ENCODE data around the gene SLC28A3.

Gene SLC28A3

DNA sequence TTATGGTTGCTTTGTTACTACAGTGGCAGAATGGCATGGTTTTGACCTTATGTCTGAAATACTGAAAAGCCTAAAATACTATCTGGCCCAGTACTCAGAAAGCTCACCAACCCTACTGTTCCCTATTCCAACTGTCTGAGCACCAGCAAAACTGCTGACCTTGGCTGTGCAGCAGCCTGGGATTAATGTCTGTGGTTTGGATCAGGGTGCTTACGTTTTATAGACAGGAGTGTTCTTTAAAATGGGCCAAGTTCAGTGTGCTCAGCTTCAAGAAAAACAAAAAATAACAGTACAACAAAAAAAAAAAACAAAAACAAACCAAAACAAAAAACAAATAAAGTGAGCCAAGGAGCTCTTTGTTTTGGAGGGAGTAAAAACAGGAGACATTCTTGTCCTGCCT is 36.4 kb downstream of the SLC28A3 start:
- TF ChIP-seq FOXP2 (optimal IDR thresholded peaks at IDR 0.05; ENCODE audit: borderline replicate concordance, extremely low read depth, extremely low read length, insufficient read depth) (no peak), POLR2AphosphoS5 (IDR thresholded peaks at IDR 0.05; ENCODE audit: low read depth, low read length) (no peak), SIN3A (IDR thresholded peaks at IDR 0.05; ENCODE audit: borderline replicate concordance, insufficient read depth, low read length) (no peak), TAF1 (IDR thresholded peaks at IDR 0.05; ENCODE audit: borderline replicate concordance, insufficient read depth, low read length) (no peak)
- TF ChIP-seq, protein P1, sequence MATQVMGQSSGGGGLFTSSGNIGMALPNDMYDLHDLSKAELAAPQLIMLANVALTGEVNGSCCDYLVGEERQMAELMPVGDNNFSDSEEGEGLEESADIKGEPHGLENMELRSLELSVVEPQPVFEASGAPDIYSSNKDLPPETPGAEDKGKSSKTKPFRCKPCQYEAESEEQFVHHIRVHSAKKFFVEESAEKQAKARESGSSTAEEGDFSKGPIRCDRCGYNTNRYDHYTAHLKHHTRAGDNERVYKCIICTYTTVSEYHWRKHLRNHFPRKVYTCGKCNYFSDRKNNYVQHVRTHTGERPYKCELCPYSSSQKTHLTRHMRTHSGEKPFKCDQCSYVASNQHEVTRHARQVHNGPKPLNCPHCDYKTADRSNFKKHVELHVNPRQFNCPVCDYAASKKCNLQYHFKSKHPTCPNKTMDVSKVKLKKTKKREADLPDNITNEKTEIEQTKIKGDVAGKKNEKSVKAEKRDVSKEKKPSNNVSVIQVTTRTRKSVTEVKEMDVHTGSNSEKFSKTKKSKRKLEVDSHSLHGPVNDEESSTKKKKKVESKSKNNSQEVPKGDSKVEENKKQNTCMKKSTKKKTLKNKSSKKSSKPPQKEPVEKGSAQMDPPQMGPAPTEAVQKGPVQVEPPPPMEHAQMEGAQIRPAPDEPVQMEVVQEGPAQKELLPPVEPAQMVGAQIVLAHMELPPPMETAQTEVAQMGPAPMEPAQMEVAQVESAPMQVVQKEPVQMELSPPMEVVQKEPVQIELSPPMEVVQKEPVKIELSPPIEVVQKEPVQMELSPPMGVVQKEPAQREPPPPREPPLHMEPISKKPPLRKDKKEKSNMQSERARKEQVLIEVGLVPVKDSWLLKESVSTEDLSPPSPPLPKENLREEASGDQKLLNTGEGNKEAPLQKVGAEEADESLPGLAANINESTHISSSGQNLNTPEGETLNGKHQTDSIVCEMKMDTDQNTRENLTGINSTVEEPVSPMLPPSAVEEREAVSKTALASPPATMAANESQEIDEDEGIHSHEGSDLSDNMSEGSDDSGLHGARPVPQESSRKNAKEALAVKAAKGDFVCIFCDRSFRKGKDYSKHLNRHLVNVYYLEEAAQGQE (IDR thresholded peaks at IDR 0.05; ENCODE audit: insufficient read depth in 1 of 2, low read depth in 2 of 2, low read length in 2 of 2): no peak

DNA sequence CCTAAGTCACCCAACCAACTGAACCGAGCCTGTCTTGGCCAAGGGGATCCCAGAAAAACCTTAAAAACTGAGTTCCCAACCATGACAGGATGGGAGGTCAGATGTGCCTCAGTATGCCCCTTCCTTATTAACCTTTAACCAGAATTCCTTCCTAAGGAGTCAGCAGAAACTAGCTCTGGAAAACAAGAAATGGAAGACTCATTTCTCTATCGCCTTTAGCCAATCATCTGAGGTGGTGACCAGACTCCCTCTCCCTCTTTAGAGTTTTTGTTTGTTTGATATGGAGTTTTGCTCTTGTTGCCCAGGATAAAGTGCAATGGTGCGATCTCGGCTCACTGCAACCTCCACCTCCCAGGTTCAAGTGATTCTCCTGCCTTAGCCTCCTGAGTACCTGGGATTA is 37.5 kb downstream of the SLC28A3 start:
- TF ChIP-seq SIN3A (IDR thresholded peaks at IDR 0.05; ENCODE audit: borderline replicate concordance, insufficient read depth, low read length): no peak
- TF ChIP-seq, protein P1 (IDR thresholded peaks at IDR 0.05; ENCODE audit: insufficient read depth in 1 of 2, low read depth in 2 of 2, low read length in 2 of 2): no peak

DNA sequence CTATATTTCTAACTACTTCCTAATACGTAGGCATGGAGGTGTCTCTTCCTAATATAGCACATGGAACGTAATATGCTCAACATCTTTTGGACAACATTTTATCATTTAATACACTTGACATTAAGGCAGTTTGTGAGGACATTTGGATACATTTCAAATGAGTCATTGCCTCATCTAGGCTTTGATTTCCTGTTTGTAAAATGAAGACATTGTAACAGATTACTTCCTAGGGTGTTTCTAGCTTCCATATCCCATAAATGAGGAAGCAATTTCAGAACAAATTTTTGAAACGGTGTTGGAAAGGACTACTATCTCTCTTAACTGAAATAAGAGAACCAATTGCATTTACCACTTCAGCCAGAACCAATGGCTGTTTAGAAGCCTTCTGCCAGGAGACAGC is 38.7 kb downstream of the SLC28A3 start:
- TF ChIP-seq FOXP2 (optimal IDR thresholded peaks at IDR 0.05; ENCODE audit: borderline replicate concordance, extremely low read depth, extremely low read length, insufficient read depth) (no peak), SIN3A (IDR thresholded peaks at IDR 0.05; ENCODE audit: borderline replicate concordance, insufficient read depth, low read length) (no peak), POLR2AphosphoS5 (IDR thresholded peaks at IDR 0.05; ENCODE audit: low read depth, low read length) (no peak), TAF1 (IDR thresholded peaks at IDR 0.05; ENCODE audit: borderline replicate concordance, insufficient read depth, low read length) (no peak)
- TF ChIP-seq, protein P1 (IDR thresholded peaks at IDR 0.05; ENCODE audit: insufficient read depth in 1 of 2, low read depth in 2 of 2, low read length in 2 of 2): no peak

DNA sequence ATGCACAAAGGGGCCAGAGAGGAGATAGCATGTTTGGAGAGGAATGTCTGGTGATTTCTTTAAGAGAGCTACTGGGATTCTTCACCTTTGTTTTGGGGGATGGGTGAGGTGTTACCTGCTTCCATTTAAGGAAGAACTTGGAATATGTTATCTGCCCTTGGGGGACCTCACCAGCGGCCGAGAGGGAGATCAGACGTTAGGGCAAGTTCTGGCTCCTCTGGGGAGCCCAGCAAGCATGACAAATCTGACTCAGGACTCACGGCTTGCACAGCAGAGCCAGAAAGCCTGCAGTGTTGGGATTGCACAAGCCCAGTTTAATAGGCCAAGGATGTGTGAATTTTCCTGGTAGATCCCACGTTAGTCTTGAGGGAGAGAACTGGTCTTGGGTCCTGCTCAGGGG is 40.3 kb downstream of the SLC28A3 start:
- TF ChIP-seq, protein P1 (IDR thresholded peaks at IDR 0.05; ENCODE audit: insufficient read depth in 1 of 2, low read depth in 2 of 2, low read length in 2 of 2): no peak
- TF ChIP-seq FOXP2 (optimal IDR thresholded peaks at IDR 0.05; ENCODE audit: borderline replicate concordance, extremely low read depth, extremely low read length, insufficient read depth): no peak
- TF ChIP-seq TAF1 (IDR thresholded peaks at IDR 0.05; ENCODE audit: borderline replicate concordance, insufficient read depth, low read length): no peak
- no peak for TF ChIP-seq SIN3A (IDR thresholded peaks at IDR 0.05; ENCODE audit: borderline replicate concordance, insufficient read depth, low read length)
- no peak for TF ChIP-seq POLR2AphosphoS5 (IDR thresholded peaks at IDR 0.05; ENCODE audit: low read depth, low read length)

DNA sequence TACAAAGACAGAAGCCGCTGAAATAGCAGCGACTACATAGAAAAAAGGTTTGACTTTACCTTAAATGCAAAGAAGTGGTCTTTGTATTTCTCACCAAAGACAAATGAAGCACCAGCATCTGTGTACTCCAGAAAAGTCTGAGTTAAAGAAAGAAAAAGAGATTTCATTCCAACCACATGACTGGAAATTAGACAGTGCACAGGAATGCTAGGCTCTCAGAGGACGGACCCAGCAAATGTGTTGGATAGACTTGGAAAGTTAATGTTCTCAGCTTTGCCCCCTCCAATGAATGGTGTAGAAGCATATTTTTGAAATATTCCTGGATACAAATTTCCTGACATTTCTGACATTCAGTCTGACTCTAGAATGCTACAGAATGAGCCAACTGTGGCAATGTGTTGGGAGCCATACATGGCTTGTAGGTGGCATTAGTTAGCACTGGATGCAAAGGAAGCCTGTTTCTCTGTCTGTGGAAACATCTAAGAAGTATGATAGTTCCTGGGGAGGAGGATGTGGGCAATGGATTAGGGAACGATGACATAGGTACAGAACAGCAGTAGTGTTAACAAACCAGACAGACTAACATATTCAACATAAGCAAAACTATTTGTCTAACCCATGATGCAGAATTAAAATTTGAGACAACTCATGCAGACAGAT is 43.3 kb downstream of the SLC28A3 start:
- TF ChIP-seq SIN3A (IDR thresholded peaks at IDR 0.05; ENCODE audit: borderline replicate concordance, insufficient read depth, low read length): no peak
- no peak for TF ChIP-seq FOXP2 (optimal IDR thresholded peaks at IDR 0.05; ENCODE audit: borderline replicate concordance, extremely low read depth, extremely low read length, insufficient read depth)
- TF ChIP-seq, protein P1 (IDR thresholded peaks at IDR 0.05; ENCODE audit: insufficient read depth in 1 of 2, low read depth in 2 of 2, low read length in 2 of 2): no peak
- TF ChIP-seq TAF1 (IDR thresholded peaks at IDR 0.05; ENCODE audit: borderline replicate concordance, insufficient read depth, low read length): no peak
- no peak for TF ChIP-seq POLR2AphosphoS5 (IDR thresholded peaks at IDR 0.05; ENCODE audit: low read depth, low read length)

Measured in PFSK-1 (cell line).